ENCODE measurements around the gene MPG. TPM values are rescaled to one million over a fixed set of nuclear protein-coding genes. Genes with fewer than 3 reads are reported as not detected.

MPG gene
- total RNA-seq, 2 experiments from 2014 or later: 58.1 to 119 TPM

GRCh38 chr16:112153-112840 is 34.3 kb downstream of the MPG start:
- Histone ChIP-seq H3K36me3 (ENCODE audit: insufficient read depth, low read length) (peaks cover 50% of the 10 kb centered on the region), H3K9me3 (ENCODE audit: low read length) (no peaks in the 10 kb centered on the region), H3K9me2 (ENCODE audit: insufficient read depth, low read length) (no peaks in the 10 kb centered on the region), H4K20me1 (ENCODE audit: insufficient read depth, low read length) (no peaks in the 10 kb centered on the region), H3K79me2 (ENCODE audit: insufficient read depth, low read depth, low read length) (no peaks in the 10 kb centered on the region), H2AFZ (ENCODE audit: low read length) (no peak overlapping the region), H3K27ac (ENCODE audit: low read depth, low read length, poor library complexity, severe bottlenecking) (no peak overlapping the region), H3K4me3 (ENCODE audit: low read depth, low read length, poor library complexity, severe bottlenecking) (no peak overlapping the region), H3K4me1 (ENCODE audit: insufficient read depth, low read length, poor library complexity, severe bottlenecking) (no peaks in the 10 kb centered on the region), H3K4me2 (ENCODE audit: low read length) (no peak overlapping the region)
- POLR2A ChIA-PET: interaction anchor here (0.6 kb wide), 1 partner anchor 108 kb away, joined by 3 read pairs; no protein-coding TSS in a partner anchor
- BruUV-seq (replicated peaks): no TSS peak
- TF ChIP-seq, protein P1, sequence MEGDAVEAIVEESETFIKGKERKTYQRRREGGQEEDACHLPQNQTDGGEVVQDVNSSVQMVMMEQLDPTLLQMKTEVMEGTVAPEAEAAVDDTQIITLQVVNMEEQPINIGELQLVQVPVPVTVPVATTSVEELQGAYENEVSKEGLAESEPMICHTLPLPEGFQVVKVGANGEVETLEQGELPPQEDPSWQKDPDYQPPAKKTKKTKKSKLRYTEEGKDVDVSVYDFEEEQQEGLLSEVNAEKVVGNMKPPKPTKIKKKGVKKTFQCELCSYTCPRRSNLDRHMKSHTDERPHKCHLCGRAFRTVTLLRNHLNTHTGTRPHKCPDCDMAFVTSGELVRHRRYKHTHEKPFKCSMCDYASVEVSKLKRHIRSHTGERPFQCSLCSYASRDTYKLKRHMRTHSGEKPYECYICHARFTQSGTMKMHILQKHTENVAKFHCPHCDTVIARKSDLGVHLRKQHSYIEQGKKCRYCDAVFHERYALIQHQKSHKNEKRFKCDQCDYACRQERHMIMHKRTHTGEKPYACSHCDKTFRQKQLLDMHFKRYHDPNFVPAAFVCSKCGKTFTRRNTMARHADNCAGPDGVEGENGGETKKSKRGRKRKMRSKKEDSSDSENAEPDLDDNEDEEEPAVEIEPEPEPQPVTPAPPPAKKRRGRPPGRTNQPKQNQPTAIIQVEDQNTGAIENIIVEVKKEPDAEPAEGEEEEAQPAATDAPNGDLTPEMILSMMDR (conservative IDR thresholded peaks at IDR 0.05; ENCODE audit: low read length): no peak
- TF ChIP-seq EZH2phosphoT487 (IDR thresholded peaks at IDR 0.05; ENCODE audit: borderline replicate concordance, low read depth, low read length): no peak
- DNase-seq (ENCODE audit: low spot score): no peak
- intact Hi-C loops (cut with micrococcal nuclease; ENCODE audit: unreplicated experiment): no loop called here
- CTCF ChIA-PET (ENCODE audit: unreplicated experiment): no interaction called here

DNA sequence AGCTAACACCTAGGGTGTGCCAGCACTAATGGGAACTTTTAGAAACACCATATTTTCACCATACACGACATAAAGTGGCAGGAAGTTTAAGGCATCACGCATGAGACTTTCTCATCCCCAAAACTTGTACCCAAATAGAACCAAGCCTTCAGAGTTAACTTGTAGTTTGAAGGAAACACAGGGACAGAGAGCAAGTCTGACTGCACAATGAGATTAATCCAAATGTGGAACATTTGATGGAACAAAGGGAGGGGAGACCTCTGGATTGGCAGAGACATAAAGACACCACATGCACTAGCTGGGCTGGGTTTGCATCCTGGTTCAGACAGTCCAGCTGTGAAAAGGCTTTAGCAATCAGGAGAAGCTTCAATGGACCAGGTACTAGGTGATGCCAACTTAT is 36.3 kb downstream of the MPG start:
- Histone ChIP-seq H3K9me2 (ENCODE audit: insufficient read depth, low read length) (no peaks in the 10 kb centered on the region), H3K9me3 (ENCODE audit: low read length) (no peaks in the 10 kb centered on the region), H3K36me3 (ENCODE audit: insufficient read depth, low read length) (peaks cover 55% of the 10 kb centered on the region), H3K4me2 (ENCODE audit: low read length) (no peak overlapping the region), H4K20me1 (ENCODE audit: insufficient read depth, low read length) (no peaks in the 10 kb centered on the region), H3K4me1 (ENCODE audit: insufficient read depth, low read length, poor library complexity, severe bottlenecking) (no peaks in the 10 kb centered on the region), H3K4me3 (ENCODE audit: low read depth, low read length, poor library complexity, severe bottlenecking) (no peak overlapping the region), H3K79me2 (ENCODE audit: insufficient read depth, low read depth, low read length) (no peaks in the 10 kb centered on the region), H2AFZ (ENCODE audit: low read length) (no peak overlapping the region), H3K27ac (ENCODE audit: low read depth, low read length, poor library complexity, severe bottlenecking) (no peak overlapping the region)
- intact Hi-C loops (cut with micrococcal nuclease; ENCODE audit: unreplicated experiment): no loop called here
- no peak for DNase-seq (ENCODE audit: low spot score)
- no TSS peak for BruUV-seq (replicated peaks)
- POLR2A ChIA-PET: interaction anchor here (0.5 kb wide), 1 partner anchor 108 kb away, joined by 7 read pairs; no protein-coding TSS in a partner anchor
- TF ChIP-seq, protein P1 (conservative IDR thresholded peaks at IDR 0.05; ENCODE audit: low read length): no peak
- TF ChIP-seq EZH2phosphoT487 (IDR thresholded peaks at IDR 0.05; ENCODE audit: borderline replicate concordance, low read depth, low read length): no peak
- CTCF ChIA-PET (ENCODE audit: unreplicated experiment): no interaction called here

GRCh38 chr16:116015-116414 is 38.0 kb downstream of the MPG start:
- no peak overlapping the region for H3K4me3 ChIP-seq (ENCODE audit: low read depth, low read length, poor library complexity, severe bottlenecking)
- H3K27ac ChIP-seq (ENCODE audit: low read depth, low read length, poor library complexity, severe bottlenecking): no peak overlapping the region
- H3K79me2 ChIP-seq (ENCODE audit: insufficient read depth, low read depth, low read length): no peaks in the 10 kb centered on the region
- H3K9me2 ChIP-seq (ENCODE audit: insufficient read depth, low read length): no peaks in the 10 kb centered on the region
- no TSS peak for BruUV-seq (replicated peaks)
- no peak overlapping the region for H3K4me2 ChIP-seq (ENCODE audit: low read length)
- no peak for TF ChIP-seq EZH2phosphoT487 (IDR thresholded peaks at IDR 0.05; ENCODE audit: borderline replicate concordance, low read depth, low read length)
- TF ChIP-seq, protein P1 (conservative IDR thresholded peaks at IDR 0.05; ENCODE audit: low read length): no peak
- no peaks in the 10 kb centered on the region for H3K9me3 ChIP-seq (ENCODE audit: low read length)
- intact Hi-C loops (cut with micrococcal nuclease; ENCODE audit: unreplicated experiment): no loop called here
- no peaks in the 10 kb centered on the region; the same call in 1 of the 2 replicates for H4K20me1 ChIP-seq (ENCODE audit: insufficient read depth, low read length)
- POLR2A ChIA-PET: no interaction called here
- peaks cover 50% of the 10 kb centered on the region for H3K36me3 ChIP-seq (ENCODE audit: insufficient read depth, low read length)
- H3K4me1 ChIP-seq (ENCODE audit: insufficient read depth, low read length, poor library complexity, severe bottlenecking): no peaks in the 10 kb centered on the region
- CTCF ChIA-PET (ENCODE audit: unreplicated experiment): no interaction called here
- DNase-seq (ENCODE audit: low spot score): no peak
- no peak overlapping the region for H2AFZ ChIP-seq (ENCODE audit: low read length)
